Activated CD8-positive, alpha-beta memory T cell treated with anti-CD3 and anti-CD28 coated beads, Interleukin-2, amount 10 ng/mL, durations not matched to agents 7 days and 5 days (primary cell): ENCODE results near the gene GTF3C5. TPM values are rescaled to one million over a fixed set of nuclear protein-coding genes. Genes with fewer than 3 reads are reported as not detected.
"Not testable (repeated sequence)": the region's sequence is repeated elsewhere in the genome, so short reads cannot be mapped to it uniquely, and the experiment has no call there.

Experiments
- ATAC-seq: fragments of 150-1000 bp; cut with Tn5 transposase; one replicate; pipeline ENCODE4 v1.10.0; 2021; ENCODE audit warnings: moderate library complexity
- CTCF ChIA-PET: fragments of 350-600 bp; sonication (Branson Sonifier 250); formaldehyde crosslinking; loops from one replicate; lab custom pipeline; 2021; ENCODE audit warnings: antibody characterized with exemption; lab: Charles Lee
- DNase-seq: peaks from one replicate; pipeline ENCODE4 v3.0.0-alpha.2; 2020
- H3K27ac Mint-ChIP-seq: one replicate; pipeline ENCODE4 v1.8.0; 2021; ENCODE audit warnings: mild to moderate bottlenecking, mixed read lengths
- H3K27me3 Mint-ChIP-seq: one replicate; pipeline ENCODE4 v1.8.0; 2021; ENCODE audit warnings: mixed read lengths
- H3K36me3 Mint-ChIP-seq: one replicate; pipeline ENCODE4 v1.8.0; 2021; ENCODE audit warnings: mild to moderate bottlenecking, mixed read lengths
- H3K4me1 Mint-ChIP-seq: one replicate; pipeline ENCODE4 v1.8.0; 2021; ENCODE audit warnings: mixed read lengths
- H3K4me3 Mint-ChIP-seq: one replicate; pipeline ENCODE4 v1.8.0; 2021; ENCODE audit warnings: mild to moderate bottlenecking, moderate library complexity, mixed read lengths
- H3K9me3 Mint-ChIP-seq: one replicate; pipeline ENCODE4 v1.8.0; 2022; ENCODE audit warnings: low read depth, mixed read lengths
- total RNA-seq, 2 experiments: library from RNA; stranded (reverse); gene quantifications; one replicate each; pipeline ENCODE4 v1.2.3, GENCODE V29; 2021

GTF3C5 gene
- total RNA-seq, 2 experiments from 2014 or later = 83.8 to 89.0 TPM

DNA sequence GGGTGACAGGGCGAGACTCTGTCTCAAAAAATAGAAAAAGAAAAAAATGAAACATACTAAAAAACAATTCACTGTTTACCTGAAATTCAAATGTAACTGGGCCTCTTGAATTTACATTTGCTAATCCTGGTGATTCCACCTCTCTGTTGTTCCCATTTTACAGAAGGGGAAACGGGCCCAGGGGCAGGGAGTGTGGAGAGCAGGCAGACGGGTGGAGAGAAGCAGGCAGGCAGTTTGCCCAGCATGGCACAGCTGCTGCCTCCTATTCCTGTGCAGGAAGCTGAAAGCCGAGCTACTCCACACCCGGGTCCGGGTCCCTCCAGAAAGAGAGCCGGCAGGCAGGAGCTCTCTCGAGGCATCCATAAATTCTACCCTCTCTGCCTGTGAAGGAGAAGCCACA lies 31.8 kb downstream of the GTF3C5 start:
- ATAC-seq = not testable (repeated sequence)

DNA sequence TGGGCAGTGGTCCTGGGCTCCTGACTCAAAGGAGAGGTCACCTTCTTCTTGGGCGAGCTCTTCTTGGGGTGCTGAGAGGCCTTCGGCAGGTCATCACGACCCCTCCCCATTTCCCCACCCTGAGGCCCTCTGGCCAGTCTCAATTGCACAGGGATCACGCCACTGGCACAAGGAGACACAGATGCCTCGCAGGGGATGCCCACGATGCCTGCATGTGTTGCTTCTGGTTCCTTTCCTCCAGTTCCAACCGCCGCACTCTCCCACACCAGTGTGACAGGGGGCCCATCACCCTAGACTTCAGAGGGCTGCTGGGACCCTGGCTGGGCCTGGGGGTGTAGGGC lies 32.3 kb downstream of the GTF3C5 start:
- Mint-ChIP-seq H3K4me1 (peaks cover 33% of the 10 kb centered on the region), H3K27ac (no peak overlapping the region), H3K9me3 (no peaks in the 10 kb centered on the region), H3K36me3 (no peaks in the 10 kb centered on the region), H3K27me3 (no peaks in the 10 kb centered on the region), H3K4me3 (no peak overlapping the region)
- CTCF ChIA-PET = interaction anchor here (0.9 kb wide), 1 partner anchor 84 kb away, joined by 3 read pairs; no protein-coding TSS in a partner anchor
- no peak for ATAC-seq
- DNase-seq = no peak

More for the DNA sequence above, 31.8 kb downstream of the GTF3C5 start:
- H3K9me3 Mint-ChIP-seq, H3K4me3 Mint-ChIP-seq, H3K36me3 Mint-ChIP-seq, DNase-seq, H3K27me3 Mint-ChIP-seq, CTCF ChIA-PET, H3K27ac Mint-ChIP-seq: not testable (repeated sequence)
- peaks cover 39% of the 10 kb centered on the region for H3K4me1 Mint-ChIP-seq

DNA sequence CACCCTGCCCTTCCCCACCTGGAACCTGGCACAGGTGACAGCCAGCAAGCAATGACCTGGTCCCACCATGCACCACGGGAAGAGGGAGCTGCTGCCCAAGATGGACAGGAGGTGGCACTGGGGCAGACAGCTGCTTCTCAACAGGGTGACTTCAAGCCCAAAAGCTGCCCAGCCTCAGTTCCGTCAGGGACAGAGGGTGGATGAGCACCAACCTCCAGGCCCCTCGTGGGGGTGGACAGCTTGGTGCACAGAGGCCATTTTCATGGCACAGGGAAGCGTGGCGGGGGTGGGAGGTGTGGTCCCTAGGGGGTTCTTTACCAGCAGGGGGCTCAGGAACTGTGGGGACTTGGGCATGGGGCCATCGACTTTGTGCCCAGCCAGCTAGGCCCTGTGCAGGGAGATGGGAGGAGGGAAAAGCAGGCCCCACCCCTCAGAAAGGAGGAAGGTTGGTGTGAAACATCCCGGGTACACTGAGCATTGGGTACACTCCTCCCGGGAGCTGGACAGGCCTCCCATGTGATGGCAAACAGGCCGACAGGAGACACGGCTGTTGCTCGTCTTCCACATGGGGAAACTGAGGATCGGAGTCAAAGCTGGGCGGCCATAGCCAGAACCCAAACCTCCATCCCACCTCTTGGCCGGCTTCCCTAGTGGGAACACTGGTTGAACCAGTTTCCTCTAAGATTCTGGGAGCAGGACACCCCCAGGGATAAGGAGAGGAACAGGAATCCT lies 32.9 kb downstream of the GTF3C5 start:
- Mint-ChIP-seq H3K27ac (no peak overlapping the region), H3K4me3 (no peak overlapping the region), H3K27me3 (no peaks in the 10 kb centered on the region), H3K36me3 (no peaks in the 10 kb centered on the region), H3K9me3 (no peaks in the 10 kb centered on the region), H3K4me1 (peaks cover 28% of the 10 kb centered on the region)
- no peak for ATAC-seq
- CTCF ChIA-PET = interaction anchor here (0.9 to 1.0 kb wide), 2 partner anchors 41 to 84 kb away, joined by 3 to 4 read pairs; no protein-coding TSS in a partner anchor
- DNase-seq = no peak

DNA sequence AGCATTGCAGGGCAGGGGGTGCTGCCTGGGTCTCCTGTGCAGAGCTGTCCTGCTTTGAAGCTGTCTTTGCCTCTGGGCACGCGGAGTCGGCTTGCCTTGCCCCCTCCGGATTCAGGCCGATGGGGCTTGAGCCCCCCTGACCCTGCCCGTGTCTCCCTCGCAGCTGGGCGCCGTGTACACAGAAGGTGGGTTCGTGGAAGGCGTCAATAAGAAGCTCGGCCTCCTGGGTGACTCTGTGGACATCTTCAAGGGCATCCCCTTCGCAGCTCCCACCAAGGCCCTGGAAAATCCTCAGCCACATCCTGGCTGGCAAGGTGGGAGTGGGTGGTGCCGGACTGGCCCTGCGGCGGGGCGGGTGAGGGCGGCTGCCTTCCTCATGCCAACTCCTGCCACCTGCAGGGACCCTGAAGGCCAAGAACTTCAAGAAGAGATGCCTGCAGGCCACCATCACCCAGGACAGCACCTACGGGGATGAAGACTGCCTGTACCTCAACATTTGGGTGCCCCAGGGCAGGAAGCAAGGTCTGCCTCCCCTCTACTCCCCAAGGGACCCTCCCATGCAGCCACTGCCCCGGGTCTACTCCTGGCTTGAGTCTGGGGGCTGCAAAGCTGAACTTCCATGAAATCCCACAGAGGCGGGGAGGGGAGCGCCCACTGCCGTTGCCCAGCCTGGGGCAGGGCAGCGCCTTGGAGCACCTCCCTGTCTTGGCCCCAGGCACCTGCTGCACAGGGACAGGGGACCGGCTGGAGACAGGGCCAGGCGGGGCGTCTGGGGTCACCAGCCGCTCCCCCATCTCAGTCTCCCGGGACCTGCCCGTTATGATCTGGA lies 33.7 kb downstream of the GTF3C5 start:
- no peaks in the 10 kb centered on the region for H3K9me3 Mint-ChIP-seq
- H3K4me1 Mint-ChIP-seq = peaks cover 20% of the 10 kb centered on the region
- H3K27me3 Mint-ChIP-seq = no peaks in the 10 kb centered on the region
- H3K36me3 Mint-ChIP-seq = no peaks in the 10 kb centered on the region
- CTCF ChIA-PET = interaction anchor here (0.9 to 1.0 kb wide), 2 partner anchors 42 to 83 kb away, joined by 3 to 4 read pairs; no protein-coding TSS in a partner anchor
- DNase-seq = no peak
- no peak overlapping the region for H3K27ac Mint-ChIP-seq
- H3K4me3 Mint-ChIP-seq = no peak overlapping the region
- no peak for ATAC-seq

DNA sequence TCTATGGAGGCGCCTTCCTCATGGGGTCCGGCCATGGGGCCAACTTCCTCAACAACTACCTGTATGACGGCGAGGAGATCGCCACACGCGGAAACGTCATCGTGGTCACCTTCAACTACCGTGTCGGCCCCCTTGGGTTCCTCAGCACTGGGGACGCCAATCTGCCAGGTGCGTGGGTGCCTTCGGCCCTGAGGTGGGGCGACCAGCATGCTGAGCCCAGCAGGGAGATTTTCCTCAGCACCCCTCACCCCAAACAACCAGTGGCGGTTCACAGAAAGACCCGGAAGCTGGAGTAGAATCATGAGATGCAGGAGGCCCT lies 34.2 kb downstream of the GTF3C5 start:
- H3K36me3 Mint-ChIP-seq = no peaks in the 10 kb centered on the region
- no peak overlapping the region for H3K4me3 Mint-ChIP-seq
- H3K4me1 Mint-ChIP-seq = peaks cover 15% of the 10 kb centered on the region
- no peak for ATAC-seq
- H3K27ac Mint-ChIP-seq = no peak overlapping the region
- H3K9me3 Mint-ChIP-seq = no peaks in the 10 kb centered on the region
- DNase-seq = no peak
- CTCF ChIA-PET = interaction anchor here (0.7 kb wide), 1 partner anchor 420 kb away, joined by 5 read pairs; no protein-coding TSS in a partner anchor
- no peaks in the 10 kb centered on the region for H3K27me3 Mint-ChIP-seq

- no peak for DNase-seq
- Mint-ChIP-seq H3K4me1 (peaks cover 6% of the 10 kb centered on the region), H3K27ac (no peak overlapping the region), H3K4me3 (no peak overlapping the region), H3K9me3 (no peaks in the 10 kb centered on the region), H3K36me3 (no peaks in the 10 kb centered on the region), H3K27me3 (no peaks in the 10 kb centered on the region)
- ATAC-seq = no peak
- CTCF ChIA-PET = interaction anchor here (0.6 to 1.2 kb wide), 2 partner anchors 34 to 158 kb away, joined by 3 read pairs; no protein-coding TSS in a partner anchor
Measured at GRCh38 chr9:133066181-133066983, 35.6 kb downstream of the GTF3C5 start.

DNA sequence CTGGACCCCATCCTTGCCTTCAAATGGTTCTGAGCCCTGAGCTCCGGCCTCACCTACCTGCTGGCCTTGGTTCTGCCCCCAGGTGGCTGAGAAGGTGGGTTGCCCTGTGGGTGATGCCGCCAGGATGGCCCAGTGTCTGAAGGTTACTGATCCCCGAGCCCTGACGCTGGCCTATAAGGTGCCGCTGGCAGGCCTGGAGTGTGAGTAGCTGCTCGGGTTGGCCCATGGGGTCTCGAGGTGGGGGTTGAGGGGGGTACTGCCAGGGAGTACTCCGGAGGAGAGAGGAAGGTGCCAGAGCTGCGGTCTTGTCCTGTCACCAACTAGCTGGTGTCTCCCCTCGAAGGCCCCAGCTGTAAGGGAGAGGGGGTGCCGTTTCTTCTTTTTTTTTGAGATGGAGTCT lies 36.2 kb downstream of the GTF3C5 start:
- Mint-ChIP-seq H3K27me3 (no peaks in the 10 kb centered on the region), H3K36me3 (no peaks in the 10 kb centered on the region), H3K9me3 (no peaks in the 10 kb centered on the region), H3K4me1 (peaks cover 6% of the 10 kb centered on the region), H3K4me3 (no peak overlapping the region), H3K27ac (no peak overlapping the region)
- DNase-seq (no peak), ATAC-seq (no peak)
- CTCF ChIA-PET = interaction anchor here (0.8 to 1.2 kb wide), 2 partner anchors 35 to 77 kb away, joined by 3 read pairs; no protein-coding TSS in a partner anchor

DNA sequence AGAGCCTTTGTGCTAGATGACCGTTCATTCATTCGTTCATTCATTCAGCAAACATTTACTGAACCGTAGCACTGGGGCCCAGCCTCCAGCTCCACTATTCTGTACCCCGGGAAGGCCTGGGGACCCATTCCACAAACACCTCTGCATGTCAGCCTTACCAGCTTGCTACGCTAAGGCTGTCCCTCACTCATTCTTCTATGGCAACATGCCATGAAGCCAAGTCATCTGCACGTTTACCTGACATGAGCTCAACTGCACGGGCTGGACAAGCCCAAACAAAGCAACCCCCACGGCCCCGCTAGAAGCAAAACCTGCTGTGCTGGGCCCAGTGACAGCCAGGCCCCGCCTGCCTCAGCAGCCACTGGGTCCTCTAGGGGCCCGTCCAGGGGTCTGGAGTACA lies 37.0 kb downstream of the GTF3C5 start:
- Mint-ChIP-seq H3K27ac (no peak overlapping the region), H3K9me3 (no peaks in the 10 kb centered on the region), H3K4me3 (no peak overlapping the region), H3K27me3 (no peaks in the 10 kb centered on the region), H3K4me1 (peaks cover 4% of the 10 kb centered on the region), H3K36me3 (no peaks in the 10 kb centered on the region)
- ATAC-seq (no peak), DNase-seq (no peak)
- CTCF ChIA-PET = interaction anchor here (0.9 to 1.2 kb wide), 2 partner anchors 36 to 78 kb away, joined by 3 read pairs; no protein-coding TSS in a partner anchor

DNA sequence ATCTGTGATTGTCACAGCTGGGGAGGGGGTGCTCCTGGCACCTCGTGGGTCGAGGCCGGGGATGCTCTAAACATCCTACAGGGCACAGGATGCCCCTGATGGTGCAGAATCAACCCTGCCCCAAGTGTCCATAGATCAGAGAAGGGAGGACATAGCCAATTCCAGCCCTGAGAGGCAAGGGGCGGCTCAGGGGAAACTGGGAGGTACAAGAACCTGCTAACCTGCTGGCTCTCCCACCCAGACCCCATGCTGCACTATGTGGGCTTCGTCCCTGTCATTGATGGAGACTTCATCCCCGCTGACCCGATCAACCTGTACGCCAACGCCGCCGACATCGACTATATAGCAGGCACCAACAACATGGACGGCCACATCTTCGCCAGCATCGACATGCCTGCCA lies 37.6 kb downstream of the GTF3C5 start:
- not testable (repeated sequence) for H3K36me3 Mint-ChIP-seq, H3K4me3 Mint-ChIP-seq, ATAC-seq, H3K27ac Mint-ChIP-seq, H3K9me3 Mint-ChIP-seq, H3K4me1 Mint-ChIP-seq, DNase-seq, H3K27me3 Mint-ChIP-seq
- CTCF ChIA-PET = interaction anchor here (0.9 kb wide), 1 partner anchor 77 kb away, joined by 3 read pairs; no protein-coding TSS in a partner anchor

- H3K4me1 Mint-ChIP-seq, ATAC-seq, H3K27ac Mint-ChIP-seq, CTCF ChIA-PET, H3K36me3 Mint-ChIP-seq, H3K27me3 Mint-ChIP-seq, H3K9me3 Mint-ChIP-seq, H3K4me3 Mint-ChIP-seq, DNase-seq: not testable (repeated sequence)
Measured at GRCh38 chr9:133070500-133070961, 39.7 kb downstream of the GTF3C5 start.

GRCh38 chr9:133070985-133071384 lies 40.2 kb downstream of the GTF3C5 start:
- ATAC-seq, H3K4me1 Mint-ChIP-seq, H3K9me3 Mint-ChIP-seq, H3K36me3 Mint-ChIP-seq, H3K27ac Mint-ChIP-seq, DNase-seq, H3K4me3 Mint-ChIP-seq, CTCF ChIA-PET: not testable (repeated sequence)
- peaks cover 13% of the 10 kb centered on the region for H3K27me3 Mint-ChIP-seq

DNA sequence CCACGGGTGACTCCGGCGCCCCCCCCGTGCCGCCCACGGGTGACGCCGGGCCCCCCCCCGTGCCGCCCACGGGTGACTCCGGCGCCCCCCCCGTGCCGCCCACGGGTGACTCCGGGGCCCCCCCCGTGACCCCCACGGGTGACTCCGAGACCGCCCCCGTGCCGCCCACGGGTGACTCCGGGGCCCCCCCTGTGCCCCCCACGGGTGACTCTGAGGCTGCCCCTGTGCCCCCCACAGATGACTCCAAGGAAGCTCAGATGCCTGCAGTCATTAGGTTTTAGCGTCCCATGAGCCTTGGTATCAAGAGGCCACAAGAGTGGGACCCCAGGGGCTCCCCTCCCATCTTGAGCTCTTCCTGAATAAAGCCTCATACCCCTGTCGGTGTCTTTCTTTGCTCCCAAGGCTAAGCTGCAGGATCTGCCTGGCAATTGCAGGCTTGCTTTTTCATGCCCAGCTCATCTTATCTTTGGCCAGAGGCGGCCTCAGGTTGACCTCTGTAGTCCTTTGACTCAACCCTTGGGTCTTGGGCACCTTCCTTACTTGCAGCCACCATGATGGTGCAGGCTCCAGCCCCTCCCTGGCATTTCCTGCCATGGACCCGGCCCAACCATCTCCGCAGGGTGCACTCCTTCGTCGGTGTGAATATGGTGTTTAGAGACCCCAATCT lies 40.8 kb downstream of the GTF3C5 start:
- H3K36me3 Mint-ChIP-seq = no peaks in the 10 kb centered on the region
- no peak overlapping the region for H3K4me3 Mint-ChIP-seq
- CTCF ChIA-PET = no interaction called here
- no peak overlapping the region for H3K27ac Mint-ChIP-seq
- ATAC-seq = no peak
- H3K4me1 Mint-ChIP-seq = no peaks in the 10 kb centered on the region
- no peaks in the 10 kb centered on the region for H3K9me3 Mint-ChIP-seq
- DNase-seq = no peak
- H3K27me3 Mint-ChIP-seq = peaks cover 13% of the 10 kb centered on the region
